Activated CD8-positive, alpha-beta memory T cell treated with anti-CD3 and anti-CD28 coated beads for 4 hours (primary cell): ENCODE results near the gene GNPAT.
"Not testable (repeated sequence)": the region's sequence is repeated elsewhere in the genome, so short reads cannot be mapped to it uniquely, and the experiment has no call there.

ENCODE experiments used
- DNase-seq, 2 donors: peaks; one replicate each; pipeline ENCODE4 v3.0.0-alpha.2; 2020; ENCODE audit warnings: low read depth in 2 of 2

Gene GNPAT

GRCh38 chr1:231240883-231241735, at the start of gene GNPAT:
Gene GNPAT (plus strand): TSS chr1:231241212. CDS start chr1:231241379, 167 bp downstream.
- peak; percentile 80 to 84 for DNase-seq

DNA sequence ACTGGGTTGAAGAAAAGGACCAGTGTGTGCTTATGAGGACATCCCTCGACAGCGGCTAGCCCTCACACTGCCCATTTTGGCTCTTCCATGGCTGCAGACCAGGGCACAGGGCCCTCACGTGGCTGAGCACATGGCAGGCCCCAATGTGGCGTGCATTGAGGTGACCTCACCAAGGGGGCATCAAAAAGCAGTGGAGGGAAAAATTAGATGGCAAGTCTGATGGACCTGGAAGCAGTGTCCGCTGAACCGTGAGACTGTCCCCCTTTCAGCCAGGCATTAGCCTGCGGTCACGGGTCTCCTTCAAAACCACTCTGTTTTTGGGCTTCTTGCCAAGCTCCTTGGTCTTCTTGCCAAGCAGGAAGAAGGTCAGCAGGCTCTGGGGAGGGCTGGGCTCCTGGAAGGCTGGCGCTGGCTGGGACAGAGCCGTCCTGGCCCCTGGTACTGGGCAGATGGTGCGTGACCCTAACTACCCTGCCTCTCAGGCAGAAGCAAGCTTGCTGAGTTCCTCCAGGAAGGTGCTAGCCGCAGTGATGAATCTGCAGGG, 48.3 kb upstream of the GNPAT start:
- DNase-seq = no peak

DNA sequence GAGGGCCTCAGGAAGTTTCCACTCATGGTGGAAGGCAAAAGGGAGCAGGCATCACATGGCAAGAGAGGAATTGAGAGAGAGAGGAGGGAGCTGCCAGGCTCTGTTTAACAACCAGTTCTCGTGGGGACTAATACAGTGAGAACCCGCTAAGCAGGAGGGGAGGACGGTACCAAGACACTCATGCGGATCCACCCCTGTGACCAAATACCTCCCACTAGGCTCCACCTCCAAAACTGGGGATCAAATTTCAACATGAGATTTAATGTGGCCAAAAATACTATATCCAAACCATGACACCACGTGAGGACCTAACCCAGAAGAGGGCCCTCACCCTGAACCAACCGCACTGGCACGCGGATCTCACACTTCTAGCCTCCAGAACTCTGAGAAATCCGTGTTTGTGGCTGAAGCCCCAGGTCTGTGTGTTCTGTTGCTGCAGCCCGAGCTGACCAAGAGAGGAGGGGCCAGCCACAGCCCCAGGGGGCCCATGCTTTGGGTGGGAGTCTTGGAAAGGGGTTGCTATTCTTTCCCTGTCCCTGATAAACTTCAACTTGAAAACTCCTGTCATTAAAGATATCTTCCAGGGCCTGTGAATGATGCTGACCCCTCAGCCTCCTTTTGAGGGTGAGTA, 47.2 kb upstream of the GNPAT start:
- no peak for DNase-seq

- no peak for DNase-seq
These were observed 46.6 kb upstream of the GNPAT start for GRCh38 chr1:231194476-231194842.

DNA sequence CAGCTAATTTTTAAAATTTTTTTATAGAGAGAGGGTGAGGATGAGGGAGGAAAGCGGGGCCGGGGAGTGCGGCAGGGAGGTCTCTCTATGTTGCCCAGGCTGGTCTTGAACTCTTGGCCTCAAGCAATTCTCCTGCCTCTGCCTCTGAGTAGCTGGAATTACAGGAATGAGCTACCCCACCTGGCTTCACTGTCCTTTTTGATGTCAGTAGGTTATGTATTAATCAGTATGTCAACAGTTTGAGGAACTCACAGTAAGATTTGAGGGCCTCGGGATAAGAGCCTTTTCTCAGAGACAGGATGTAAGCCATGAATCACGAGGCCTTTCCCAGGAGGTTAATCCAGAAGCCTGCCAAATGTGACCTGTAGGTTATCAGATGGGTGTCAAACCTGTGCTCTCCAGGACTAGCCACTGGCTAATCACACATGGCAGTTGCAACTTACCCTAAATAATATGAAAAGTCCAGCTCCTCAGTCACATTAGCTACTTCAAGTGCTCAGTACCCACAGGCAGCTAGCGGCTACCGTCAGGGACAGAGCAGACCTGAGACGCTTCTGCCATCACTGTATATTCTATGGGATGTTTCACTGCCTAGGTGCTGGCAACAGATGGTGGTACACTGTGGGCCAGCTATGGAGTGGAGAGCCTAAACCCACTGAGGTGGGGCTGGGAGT, 46.0 kb upstream of the GNPAT start:
- no peak for DNase-seq

DNA sequence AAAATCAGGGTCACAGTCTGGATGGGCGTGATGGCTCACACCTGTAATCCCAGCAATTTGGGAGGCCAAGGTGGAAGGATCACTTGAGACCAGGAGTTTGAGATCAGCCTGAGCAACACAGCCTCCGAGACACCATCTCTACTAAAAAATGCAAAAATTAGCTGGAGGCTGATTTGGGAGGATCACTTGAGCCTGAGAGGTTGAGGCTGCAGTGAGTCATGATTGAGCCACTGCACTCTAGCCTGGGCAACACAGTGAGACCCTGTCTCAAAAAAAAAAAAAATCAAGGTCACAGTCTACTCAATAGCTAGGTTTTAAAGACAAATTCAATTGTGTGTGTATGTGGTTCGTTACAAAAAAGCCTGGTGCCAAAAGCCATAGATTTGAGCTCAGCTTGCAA, 44.7 kb upstream of the GNPAT start:
- DNase-seq = no peak

DNA sequence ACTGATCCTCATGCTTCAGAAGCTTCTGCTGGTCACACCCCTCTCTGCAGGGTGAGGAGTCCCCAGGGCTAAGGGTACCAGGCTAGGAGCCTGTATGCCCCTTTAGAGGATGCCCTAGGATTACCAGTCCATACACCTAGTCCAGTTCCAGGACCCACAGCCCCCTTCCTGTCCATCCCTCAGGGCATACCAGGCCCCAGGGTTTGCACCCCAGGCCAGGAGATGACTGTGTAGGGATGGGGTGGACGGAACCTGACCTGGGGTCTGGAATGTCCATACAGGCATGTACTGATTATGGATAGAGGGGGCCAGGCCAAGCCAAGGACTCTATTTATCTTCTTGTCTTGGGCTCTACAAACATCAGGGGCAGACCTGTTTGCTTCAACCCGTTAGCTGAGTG, 44.3 kb upstream of the GNPAT start:
- no peak for DNase-seq

DNA sequence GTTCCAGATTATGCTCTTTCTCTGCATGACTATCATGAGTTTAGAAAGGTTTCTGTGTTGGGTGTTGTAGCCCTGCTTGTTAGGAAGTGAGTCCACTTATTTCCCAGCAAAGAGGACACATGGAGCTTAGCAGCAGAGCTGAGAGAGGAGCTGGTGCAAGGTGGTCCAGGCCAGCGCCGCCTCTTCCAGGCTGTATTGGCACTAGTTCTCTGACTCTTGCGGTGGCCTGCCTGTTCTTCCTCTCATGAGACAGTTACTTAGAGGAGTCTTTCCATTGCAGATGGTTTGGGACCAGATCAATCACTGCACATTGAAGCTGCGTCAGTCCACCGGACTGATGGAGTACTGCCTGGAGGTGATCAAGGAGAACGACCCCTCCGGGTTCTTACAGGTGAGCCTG, 41.1 kb upstream of the GNPAT start:
- DNase-seq = no peak

- no peak for DNase-seq
These were observed 40.5 kb upstream of the GNPAT start for GRCh38 chr1:231200388-231201031.

- no peak for DNase-seq
These were observed 39.5 kb upstream of the GNPAT start for GRCh38 chr1:231201375-231201978.

- no peak for DNase-seq
These were observed 38.9 kb upstream of the GNPAT start for GRCh38 chr1:231201979-231202633.

GRCh38 chr1:231203259-231204057, 37.6 kb upstream of the GNPAT start:
- no peak for DNase-seq

DNA sequence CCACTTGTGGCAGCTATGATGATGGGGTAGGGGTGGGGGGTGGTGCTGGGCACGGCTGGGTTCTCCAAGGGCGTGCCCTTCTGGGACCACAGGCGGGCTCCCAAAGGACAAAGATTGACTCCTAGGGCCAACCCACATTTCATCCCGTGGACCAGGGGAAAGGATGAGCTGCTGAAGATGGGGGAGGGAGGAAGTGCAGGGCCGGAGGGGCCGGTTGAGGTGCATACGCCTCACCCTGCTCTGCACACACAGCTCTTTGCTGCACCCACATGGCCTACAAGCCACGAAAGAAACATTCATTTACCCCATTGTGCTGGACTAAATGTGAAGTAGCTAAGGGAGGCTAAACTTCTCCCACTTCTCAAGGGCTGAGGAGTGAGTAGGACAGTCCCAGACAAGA, 34.2 kb upstream of the GNPAT start:
- DNase-seq = no peak

DNA sequence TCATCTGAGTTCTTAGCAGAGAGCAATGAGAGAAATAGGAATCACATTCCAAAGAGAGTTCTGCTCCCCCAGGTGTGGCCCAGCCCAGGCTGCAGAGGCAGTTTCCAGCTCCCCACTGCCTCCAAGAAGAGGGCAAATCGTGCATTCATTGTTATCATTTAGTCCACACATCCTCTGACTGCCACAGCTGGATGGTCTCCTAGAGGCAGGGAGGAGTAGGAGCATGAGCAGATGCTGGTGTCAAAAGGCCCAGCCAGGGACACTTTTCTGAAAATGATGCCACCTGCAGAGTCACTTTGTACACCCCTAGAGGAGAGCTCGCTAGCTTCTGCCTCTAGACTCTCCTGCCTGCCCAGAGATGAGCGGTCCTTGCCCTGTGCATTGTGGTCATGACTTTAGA, 33.6 kb upstream of the GNPAT start:
- DNase-seq = no peak

- no peak for DNase-seq
These were observed 32.0 kb upstream of the GNPAT start for GRCh38 chr1:231208980-231209379.

DNA sequence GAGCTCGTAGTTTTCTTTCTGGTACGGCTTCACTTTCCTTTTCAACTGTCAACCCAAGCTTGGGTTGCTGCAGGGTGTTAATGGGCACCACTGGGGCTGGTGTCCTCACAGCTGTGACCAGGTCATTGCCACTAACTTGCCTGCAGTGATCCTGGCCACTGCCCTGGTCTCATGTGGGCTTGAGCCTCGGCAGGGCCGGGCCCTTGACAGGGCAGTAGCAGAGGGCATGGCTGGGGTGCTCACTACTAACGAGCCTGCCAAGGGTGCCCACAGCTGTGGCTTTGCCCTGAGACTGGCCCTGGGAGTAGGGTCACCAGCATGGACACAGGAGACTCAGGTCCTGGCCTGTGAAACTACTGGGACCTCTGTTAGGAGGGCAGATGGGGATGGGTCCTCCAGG, 31.5 kb upstream of the GNPAT start:
- no peak for DNase-seq

- no peak for DNase-seq
These were observed 30.9 kb upstream of the GNPAT start for GRCh38 chr1:231210126-231210525.

GRCh38 chr1:231211005-231211857, 29.8 kb upstream of the GNPAT start:
- DNase-seq = peak; percentile 78 to 87

- not testable (repeated sequence) for DNase-seq
These were observed 28.7 kb upstream of the GNPAT start for GRCh38 chr1:231212301-231212700.
